ENCODE measurements around the gene RFC5. TPM values are rescaled to one million over a fixed set of nuclear protein-coding genes. Genes with fewer than 3 reads are reported as not detected.

Gene RFC5
- total RNA-seq, 1 experiment from 2014 or later, result 78.6 TPM

- TF ChIP-seq POLR2A (IDR thresholded peaks at IDR 0.05; ENCODE audit: borderline replicate concordance, extremely low read depth, insufficient read depth, insufficient read length), result no peak
- no peak for TF ChIP-seq SRF (IDR thresholded peaks at IDR 0.05; ENCODE audit: low read depth)
- no peak for TF ChIP-seq ZFX (IDR thresholded peaks at IDR 0.05)
- TF ChIP-seq CEBPB (IDR thresholded peaks at IDR 0.05; ENCODE audit: low read depth), result no peak
- TF ChIP-seq, protein P1, sequence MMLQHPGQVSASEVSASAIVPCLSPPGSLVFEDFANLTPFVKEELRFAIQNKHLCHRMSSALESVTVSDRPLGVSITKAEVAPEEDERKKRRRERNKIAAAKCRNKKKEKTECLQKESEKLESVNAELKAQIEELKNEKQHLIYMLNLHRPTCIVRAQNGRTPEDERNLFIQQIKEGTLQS (IDR thresholded peaks at IDR 0.05), result no peak
- no peak for TF ChIP-seq YY1 (IDR thresholded peaks at IDR 0.05; ENCODE audit: extremely low read depth, insufficient replicate concordance, low read depth, low read length)
Observed at GRCh38 chr12:118055865-118056773, 39.6 kb downstream of the RFC5 start (continued).

DNA sequence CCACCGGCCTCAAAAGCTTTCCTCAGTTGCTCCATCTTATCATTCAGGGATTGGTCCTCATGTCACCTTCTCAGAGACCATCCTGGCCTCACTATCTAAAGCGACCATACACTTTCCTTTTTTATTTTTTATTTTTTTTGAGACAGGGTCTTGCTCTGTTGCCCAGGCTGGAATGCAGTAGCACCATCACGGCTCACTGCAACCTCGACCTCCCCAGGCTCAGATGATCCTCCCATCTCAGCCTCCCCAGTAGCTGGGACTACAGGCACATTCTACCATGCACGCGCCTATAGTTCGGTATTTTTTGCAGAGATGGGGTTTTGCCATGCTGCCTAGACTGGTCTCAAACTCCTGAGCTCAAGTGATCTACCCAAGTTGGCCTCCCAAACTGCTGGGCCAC is 41.7 kb downstream of the RFC5 start:
- H3K9ac ChIP-seq (ENCODE audit: low read length), result no peak overlapping the region
- no peaks in the 10 kb centered on the region for H3K9me2 ChIP-seq (ENCODE audit: insufficient read depth)
- H3K36me3 ChIP-seq (ENCODE audit: control insufficient read depth in 1 of 2, insufficient read depth in 2 of 2, low read length in 2 of 2), result no peaks in the 10 kb centered on the region
- H3K27me3 ChIP-seq (ENCODE audit: insufficient read depth, low read length), result no peaks in the 10 kb centered on the region
- H4K20me1 ChIP-seq (ENCODE audit: insufficient read depth), result no peaks in the 10 kb centered on the region
- no peak overlapping the region for H3K4me2 ChIP-seq (ENCODE audit: low read length)
- peaks cover 43% of the 10 kb centered on the region for H3K79me2 ChIP-seq (ENCODE audit: insufficient read depth, low read length)
- POLR2A ChIA-PET, result no interaction called here
- no TSS peak for BruUV-seq (replicated peaks)
- H3K4me1 ChIP-seq (ENCODE audit: control insufficient read depth in 1 of 2, insufficient read depth in 2 of 2, low read length in 2 of 2), result peaks cover 28 to 62% of the 10 kb centered on the region in 2 experiments
- CTCF ChIA-PET, result no interaction called here
- no peak for DNase-seq (ENCODE audit: low read depth, low spot score)
- intact Hi-C loops (cut with micrococcal nuclease), result no loop called here
- ATAC-seq, result no peak
- no peak overlapping the region for H2AFZ ChIP-seq (ENCODE audit: low read depth, low read length, poor library complexity, severe bottlenecking)
- H3K27ac ChIP-seq (ENCODE audit: low read depth, low read length), result no peak overlapping the region
- TF ChIP-seq ZNF274 (IDR thresholded peaks at IDR 0.05; ENCODE audit: low read depth, low read length) (no peak), SP1 (IDR thresholded peaks at IDR 0.05; ENCODE audit: low read depth) (no peak)
- no peaks in the 10 kb centered on the region for H3K9me3 ChIP-seq (ENCODE audit: control insufficient read depth in 1 of 2, insufficient read depth in 1 of 2, low read depth in 1 of 2, low read length in 2 of 2)
- no peak overlapping the region for H3K4me3 ChIP-seq (replicated peaks in 1 of 2; ENCODE audit: low read depth in 1 of 2, low read length in 2 of 2)
- RAD21 ChIA-PET (ENCODE audit: low non-redundant PET in 1 of 2, low total read pairs in 2 of 2, uncharacterized antibody in 2 of 2, unreplicated experiment in 2 of 2), result no interaction called here
